Panc1 (cell line): ENCODE results near the gene MRPL27.

ENCODE experiments used
- REST ChIP-seq, 2 experiments: IDR thresholded peaks; 2 replicates each; pipeline ENCODE4 v1.6.1; 2011 to 2012; ENCODE audit warnings: low read depth in 2 of 2, control low read depth in 1 of 2, low read length in 1 of 2, mild to moderate bottlenecking in 1 of 2, moderate library complexity in 1 of 2; ENCODE audit not compliant: insufficient read depth in 1 of 2
- SIN3A ChIP-seq: IDR thresholded peaks from 2 replicates; pipeline ENCODE4 v1.6.1; 2012; ENCODE audit warnings: low read depth, mild to moderate bottlenecking, low read length, moderate library complexity, borderline replicate concordance; ENCODE audit not compliant: insufficient read depth
- TF ChIP-seq, protein P1 (sequence below): fragments of 450-650 bp; IDR thresholded peaks from 2 replicates; pipeline ENCODE4 v1.5.1; 2017; ENCODE audit warnings: mild to moderate bottlenecking

DNA sequence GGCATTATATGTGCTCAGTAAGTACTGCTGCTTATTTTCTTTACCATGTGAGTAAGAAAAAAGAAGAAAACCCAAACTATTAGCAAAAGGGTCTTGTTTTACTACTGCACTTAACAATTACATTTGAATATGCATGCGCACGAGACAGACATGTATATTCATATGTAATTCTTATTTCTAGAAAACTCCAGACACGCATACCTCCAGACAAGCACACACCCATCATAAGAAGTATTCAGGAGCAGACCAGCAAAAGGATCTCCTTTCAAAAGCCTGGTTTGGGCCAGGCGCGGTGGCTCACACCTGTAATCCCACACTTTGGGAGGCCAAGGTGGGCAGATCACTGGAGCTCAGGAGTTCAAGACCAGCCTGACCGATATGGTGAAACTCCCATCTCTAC, 16.6 kb upstream of the MRPL27 start:
- TF ChIP-seq, protein P1, sequence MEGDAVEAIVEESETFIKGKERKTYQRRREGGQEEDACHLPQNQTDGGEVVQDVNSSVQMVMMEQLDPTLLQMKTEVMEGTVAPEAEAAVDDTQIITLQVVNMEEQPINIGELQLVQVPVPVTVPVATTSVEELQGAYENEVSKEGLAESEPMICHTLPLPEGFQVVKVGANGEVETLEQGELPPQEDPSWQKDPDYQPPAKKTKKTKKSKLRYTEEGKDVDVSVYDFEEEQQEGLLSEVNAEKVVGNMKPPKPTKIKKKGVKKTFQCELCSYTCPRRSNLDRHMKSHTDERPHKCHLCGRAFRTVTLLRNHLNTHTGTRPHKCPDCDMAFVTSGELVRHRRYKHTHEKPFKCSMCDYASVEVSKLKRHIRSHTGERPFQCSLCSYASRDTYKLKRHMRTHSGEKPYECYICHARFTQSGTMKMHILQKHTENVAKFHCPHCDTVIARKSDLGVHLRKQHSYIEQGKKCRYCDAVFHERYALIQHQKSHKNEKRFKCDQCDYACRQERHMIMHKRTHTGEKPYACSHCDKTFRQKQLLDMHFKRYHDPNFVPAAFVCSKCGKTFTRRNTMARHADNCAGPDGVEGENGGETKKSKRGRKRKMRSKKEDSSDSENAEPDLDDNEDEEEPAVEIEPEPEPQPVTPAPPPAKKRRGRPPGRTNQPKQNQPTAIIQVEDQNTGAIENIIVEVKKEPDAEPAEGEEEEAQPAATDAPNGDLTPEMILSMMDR = no peak
- TF ChIP-seq SIN3A (no peak), REST (IDR thresholded peaks at IDR 0.05; ENCODE audit: insufficient read depth in 1 of 2, low read depth in 2 of 2, low read length in 1 of 2) (no peak)
